HG03558 (cell line): Measurements from ENCODE around the gene ERVK3-1.
"Not testable (repeated sequence)": the region's sequence is repeated elsewhere in the genome, so short reads cannot be mapped to it uniquely, and the experiment has no call there.

Experiments used
- ATAC-seq: cut with Tn5 transposase; IDR thresholded peaks from one replicate; pipeline ENCODE4 v1.9.1; 2021; ENCODE audit warnings: moderate number of reproducible peaks; ENCODE audit not compliant: unreplicated experiment; ENCODE audit errors: extremely low read depth

ERVK3-1 gene

GRCh38 chr19:58300620-58301019 lies 4.6 kb upstream of the ERVK3-1 start:
- no peak for ATAC-seq

GRCh38 chr19:58304255-58304654 lies 922 bp upstream of the ERVK3-1 start:
- no peak for ATAC-seq

- ATAC-seq = no peak
Observed at GRCh38 chr19:58304748-58305064, 471 bp upstream of the ERVK3-1 start.

GRCh38 chr19:58305932-58306323 lies 751 bp downstream of the ERVK3-1 start:
- ATAC-seq = no peak

- no peak for ATAC-seq
Observed at GRCh38 chr19:58307736-58308135, 2.6 kb downstream of the ERVK3-1 start.

GRCh38 chr19:58310685-58311084 lies 5.5 kb downstream of the ERVK3-1 start:
- ATAC-seq = not testable (repeated sequence)

GRCh38 chr19:58311345-58311865 lies 6.2 kb downstream of the ERVK3-1 start:
- ATAC-seq = no peak

GRCh38 chr19:58315580-58315979 lies 10.4 kb downstream of the ERVK3-1 start:
- no peak for ATAC-seq

- ATAC-seq = no peak
Observed at GRCh38 chr19:58317476-58318072, 12.4 kb downstream of the ERVK3-1 start.

- ATAC-seq = no peak
Observed at GRCh38 chr19:58318297-58318696, 13.1 kb downstream of the ERVK3-1 start.

- no peak for ATAC-seq
Observed at GRCh38 chr19:58319241-58319640, 14.1 kb downstream of the ERVK3-1 start.

GRCh38 chr19:58325311-58326022 lies 20.3 kb downstream of the ERVK3-1 start:
- ATAC-seq = no peak

- no peak for ATAC-seq
Observed at GRCh38 chr19:58326501-58326913, 21.3 kb downstream of the ERVK3-1 start.

- peak; percentile 79 for ATAC-seq
Observed at GRCh38 chr19:58326914-58327726, 21.9 kb downstream of the ERVK3-1 start, which contains the start of gene ZSCAN22. Gene ZSCAN22, plus strand, starts transcription at chr19:58326994. Its CDS starts 7,809 bp downstream, at chr19:58334803.

- ATAC-seq = no peak
Observed at GRCh38 chr19:58328999-58329398, 23.8 kb downstream of the ERVK3-1 start.

- no peak for ATAC-seq
Observed at GRCh38 chr19:58330458-58330857, 25.3 kb downstream of the ERVK3-1 start.

- ATAC-seq = no peak
Observed at GRCh38 chr19:58332697-58333096, 27.5 kb downstream of the ERVK3-1 start.

- no peak for ATAC-seq
Observed at GRCh38 chr19:58334691-58335249, 29.6 kb downstream of the ERVK3-1 start.

- ATAC-seq = no peak
Observed at GRCh38 chr19:58335630-58336029, 30.5 kb downstream of the ERVK3-1 start.

- ATAC-seq = no peak
Observed at GRCh38 chr19:58336216-58336615, 31.0 kb downstream of the ERVK3-1 start.

GRCh38 chr19:58336820-58337219 lies 31.6 kb downstream of the ERVK3-1 start:
- no peak for ATAC-seq
